Forelimb muscle (tissue), 1 donor: ENCODE measurements around the gene ZNF860. TPM values are rescaled to one million over a fixed set of nuclear protein-coding genes. Genes with fewer than 3 reads are reported as not detected.
"Not testable (repeated sequence)": the region's sequence is repeated elsewhere in the genome, so short reads cannot be mapped to it uniquely, and the experiment has no call there.

Source experiments
- DNase-seq: peaks from one replicate; pipeline ENCODE4 v3.0.0-alpha.2; 2013; ENCODE audit warnings: low read depth
- polyA plus RNA-seq: library from polyadenylated mRNA; unstranded; fragments of 120-200 nt; gene quantifications from one replicate; pipeline ENCODE4 v1.2.1, GENCODE V29; 2013; ENCODE audit not compliant: insufficient read length

ZNF860 gene
- polyA plus RNA-seq, 1 donor, result 0.47 TPM

DNA sequence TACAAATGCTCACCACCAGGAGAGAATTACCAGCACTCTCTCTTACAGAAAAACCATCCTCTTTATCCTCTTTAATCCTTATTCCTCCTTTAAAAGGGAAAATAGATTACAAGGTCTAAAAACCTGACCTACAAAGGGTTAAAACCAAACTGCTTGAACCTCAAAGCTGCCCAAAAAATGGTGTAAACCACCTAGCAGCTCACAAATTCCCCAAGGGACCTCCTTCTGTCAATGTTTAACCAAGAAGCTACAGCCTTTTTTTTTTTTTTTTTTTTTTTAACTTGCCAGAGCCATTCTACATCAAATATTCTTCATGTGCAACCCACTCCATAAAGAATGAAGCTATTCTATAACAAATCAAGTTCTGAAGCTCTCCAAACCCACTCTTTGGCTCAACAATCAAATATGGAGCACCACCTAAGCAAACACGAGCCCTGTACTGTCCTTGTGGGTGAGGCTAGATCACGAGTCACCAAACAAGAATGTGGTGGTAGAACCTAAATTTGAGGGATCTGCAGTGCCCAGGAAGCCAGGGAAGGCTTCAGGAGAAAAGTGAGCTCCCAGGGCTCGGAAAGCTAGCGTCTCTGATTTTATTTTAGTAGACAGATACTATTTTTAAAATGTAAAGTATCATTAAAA lies 20.6 kb upstream of the ZNF860 start:
- DNase-seq, result no peak

DNA sequence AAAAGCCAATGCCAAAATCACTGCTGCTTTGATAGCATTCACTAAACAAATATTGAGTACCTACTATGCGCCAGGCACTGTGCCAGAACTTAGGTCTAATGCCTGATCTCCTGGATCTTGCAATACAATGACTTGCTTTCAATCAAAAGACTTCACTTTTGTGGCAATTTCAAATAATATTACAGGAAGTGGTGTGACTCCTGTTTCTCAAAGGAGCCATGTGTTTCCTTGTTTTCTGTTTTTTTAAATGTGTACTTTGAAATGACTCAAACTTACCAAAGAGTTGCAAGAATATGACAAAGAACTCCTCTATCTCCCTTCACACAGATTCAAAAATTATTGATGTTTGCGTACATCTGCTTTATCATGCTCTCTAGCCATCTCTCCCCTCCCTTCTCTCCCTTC lies 18.7 kb upstream of the ZNF860 start:
- no peak for DNase-seq

DNA sequence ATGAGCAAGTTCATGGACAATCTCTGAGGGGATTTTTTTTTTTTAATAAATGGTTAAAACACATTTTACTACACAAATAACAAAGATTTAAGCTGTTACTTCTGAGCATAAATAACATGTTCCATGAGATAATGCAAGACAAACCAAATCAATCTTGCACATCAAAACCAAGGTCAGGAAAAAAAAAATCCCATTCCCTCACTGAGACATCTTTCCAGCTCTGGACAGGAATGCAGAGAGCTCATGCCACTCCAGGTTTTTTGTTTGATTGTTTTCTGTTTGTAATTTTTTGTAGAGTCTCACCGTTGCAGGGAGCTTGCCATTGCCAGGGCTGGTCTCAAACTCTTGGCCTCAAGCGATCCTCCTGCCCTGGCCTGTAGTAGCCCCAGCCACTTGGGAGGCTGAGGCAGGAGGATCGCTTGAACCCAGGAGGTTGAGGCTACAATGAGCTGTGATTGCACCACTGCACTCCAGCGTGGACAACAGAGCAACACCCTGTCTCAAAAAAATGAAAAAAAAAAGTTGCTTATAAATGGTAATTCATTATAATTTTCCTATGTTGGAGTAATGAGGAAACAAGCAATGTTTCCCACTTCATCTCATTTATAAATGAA lies 14.5 kb upstream of the ZNF860 start:
- no peak for DNase-seq

DNA sequence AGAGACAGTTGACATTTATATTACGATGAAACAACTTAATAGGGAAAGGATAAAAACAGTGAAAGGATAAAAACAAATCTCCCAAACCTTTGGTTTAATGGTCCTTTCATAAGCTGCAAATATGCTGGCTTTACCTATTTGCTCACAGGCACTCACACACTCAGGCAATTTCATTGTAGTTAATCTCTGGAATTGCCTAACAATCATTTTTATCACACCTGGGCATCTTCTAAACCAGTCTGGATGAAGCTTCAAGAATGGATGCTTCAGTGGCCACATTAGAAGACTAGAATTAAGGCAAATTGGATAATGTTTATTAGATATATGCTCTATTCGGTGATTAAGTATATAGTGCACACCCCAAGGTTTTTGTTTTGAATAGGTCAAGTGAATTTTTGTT lies 14.0 kb upstream of the ZNF860 start:
- no peak for DNase-seq

DNA sequence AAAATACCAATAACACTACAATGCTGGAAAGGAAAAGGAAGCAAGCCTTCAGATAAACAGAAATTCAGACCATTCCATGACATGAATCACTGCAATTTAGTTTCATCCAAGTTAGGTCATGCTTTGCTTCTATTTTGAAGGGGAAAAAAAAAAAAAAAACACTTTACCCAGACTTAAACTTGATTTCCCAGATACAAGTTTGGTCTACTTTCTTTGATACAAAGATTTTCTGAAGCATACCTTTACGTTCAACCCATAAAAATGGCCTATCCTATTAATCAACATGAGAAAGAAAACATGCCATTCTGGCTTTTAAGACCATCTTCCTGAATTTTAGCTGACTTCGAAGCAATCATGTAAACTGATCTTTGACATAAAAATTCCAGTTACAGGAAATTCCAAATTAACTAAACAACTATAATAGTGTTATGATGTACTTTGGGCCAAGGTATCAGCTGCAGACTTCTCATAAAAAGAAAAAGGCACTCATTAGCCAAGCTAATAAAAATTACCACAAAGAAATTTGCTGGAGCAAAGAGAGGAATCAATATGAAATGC lies 13.1 kb upstream of the ZNF860 start:
- no peak for DNase-seq

DNA sequence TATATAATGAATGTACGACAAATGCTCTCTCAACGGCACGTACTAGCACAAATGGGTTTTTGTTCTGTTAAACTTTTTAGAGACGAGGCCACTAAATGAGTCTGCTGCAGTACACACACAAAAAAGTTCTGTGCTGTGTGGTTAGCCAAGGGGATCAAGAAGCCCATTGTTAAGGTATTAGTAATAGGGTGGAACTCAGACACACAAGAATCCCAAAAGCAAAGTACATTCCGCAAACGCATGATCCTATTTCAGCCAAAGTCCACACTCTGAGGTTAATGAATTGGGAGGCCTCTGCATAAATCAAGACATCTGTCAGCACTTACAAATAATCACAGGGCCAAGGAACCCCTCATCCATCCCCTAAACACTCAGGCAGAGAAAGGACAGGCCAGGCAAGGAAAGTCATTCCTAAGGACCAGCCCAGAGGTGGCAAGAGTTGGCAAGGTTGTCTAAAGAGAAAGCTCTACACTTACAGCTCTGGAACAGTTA lies 12.6 kb upstream of the ZNF860 start:
- no peak for DNase-seq

DNA sequence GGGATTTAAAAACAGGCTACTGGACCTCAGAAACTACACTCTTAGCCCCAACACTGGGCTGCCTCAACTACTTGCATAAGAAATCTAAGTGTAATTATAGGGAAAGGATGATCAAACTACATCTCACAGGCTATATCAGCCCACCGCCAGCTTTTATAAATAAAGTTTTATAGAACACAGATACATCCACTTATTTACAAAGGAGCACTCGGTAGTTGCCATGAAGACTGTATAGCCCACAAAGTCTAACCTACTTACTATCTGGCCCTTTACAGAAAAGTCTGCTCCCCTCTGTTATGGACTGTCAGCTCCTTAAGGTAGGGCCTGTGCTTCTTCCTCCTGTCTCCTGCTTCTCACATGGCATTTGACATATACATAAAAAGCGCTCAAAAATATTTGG lies 9.9 kb upstream of the ZNF860 start:
- DNase-seq, result no peak

DNA sequence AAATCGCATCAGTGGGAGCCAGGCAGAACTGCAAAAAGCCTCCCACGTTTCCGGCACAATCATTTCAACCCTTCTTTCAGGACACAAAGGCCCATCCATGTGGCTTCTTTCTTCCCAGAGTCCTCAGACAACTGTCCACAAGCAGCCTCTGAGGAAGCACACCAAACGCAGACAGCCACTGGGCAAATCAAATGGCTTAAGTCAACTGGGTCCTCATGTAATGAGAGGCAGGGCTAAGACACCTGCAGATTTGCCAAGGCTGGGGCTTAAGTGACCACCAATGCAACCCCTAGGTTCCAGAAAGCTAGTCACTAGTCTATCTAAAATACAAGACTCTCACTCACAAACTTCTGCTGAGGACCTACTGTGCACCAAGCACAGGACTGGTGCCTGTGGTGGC lies 8.5 kb upstream of the ZNF860 start:
- no peak for DNase-seq

DNA sequence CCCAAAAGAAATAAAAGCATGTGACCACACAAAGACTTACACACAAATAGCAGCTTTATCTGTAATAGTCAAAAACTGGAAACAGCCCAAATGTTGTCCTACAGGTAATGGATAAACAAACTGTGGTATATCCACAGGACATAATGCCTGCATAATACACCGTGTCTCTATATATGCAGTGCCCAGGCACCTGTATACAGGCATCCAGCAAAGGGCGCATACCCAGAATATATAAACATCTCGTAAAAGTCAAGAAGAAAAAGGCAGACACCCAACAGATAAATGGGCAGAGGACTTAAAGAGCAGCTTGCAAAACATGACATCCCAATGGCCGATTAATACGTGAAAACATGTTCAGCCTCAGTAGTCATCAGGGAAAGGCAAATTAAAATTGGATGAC lies 7.7 kb upstream of the ZNF860 start:
- no peak for DNase-seq

DNA sequence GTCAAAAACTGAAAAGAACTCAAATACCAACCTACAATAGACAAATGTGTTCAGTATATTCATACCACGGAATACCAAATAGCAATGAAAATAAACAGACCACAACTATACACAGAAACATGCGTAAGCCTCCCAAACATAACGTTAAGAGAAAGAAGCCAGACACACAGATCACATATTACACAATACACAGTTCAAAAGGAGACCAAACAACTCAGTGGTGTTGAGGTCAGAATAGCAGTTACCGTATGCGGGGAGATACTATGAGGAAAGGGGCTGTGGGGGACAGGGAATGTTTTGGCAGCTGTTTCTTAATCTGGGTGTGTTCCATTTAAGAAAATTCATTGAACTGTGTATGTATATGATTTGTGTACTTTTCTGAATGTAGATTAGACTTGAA lies 7.1 kb upstream of the ZNF860 start:
- no peak for DNase-seq

DNA sequence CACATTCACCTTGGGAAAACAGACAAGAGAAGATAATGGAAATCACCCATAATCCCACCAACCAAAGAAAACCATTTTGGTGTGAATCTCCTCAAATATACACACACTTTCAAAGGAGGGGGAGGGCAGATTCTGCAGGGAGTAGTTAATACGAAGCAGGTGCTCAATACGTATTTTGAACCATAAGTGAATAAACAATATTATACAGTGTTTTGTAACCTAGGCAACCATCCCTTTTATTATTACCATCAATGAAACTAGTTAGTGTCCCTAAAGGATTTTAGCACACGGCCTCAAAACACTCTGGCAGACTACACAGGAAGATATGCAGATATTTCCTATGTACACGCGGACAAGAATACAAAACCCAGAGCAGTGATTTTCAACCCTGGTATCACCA lies 6.6 kb upstream of the ZNF860 start:
- no peak for DNase-seq

DNA sequence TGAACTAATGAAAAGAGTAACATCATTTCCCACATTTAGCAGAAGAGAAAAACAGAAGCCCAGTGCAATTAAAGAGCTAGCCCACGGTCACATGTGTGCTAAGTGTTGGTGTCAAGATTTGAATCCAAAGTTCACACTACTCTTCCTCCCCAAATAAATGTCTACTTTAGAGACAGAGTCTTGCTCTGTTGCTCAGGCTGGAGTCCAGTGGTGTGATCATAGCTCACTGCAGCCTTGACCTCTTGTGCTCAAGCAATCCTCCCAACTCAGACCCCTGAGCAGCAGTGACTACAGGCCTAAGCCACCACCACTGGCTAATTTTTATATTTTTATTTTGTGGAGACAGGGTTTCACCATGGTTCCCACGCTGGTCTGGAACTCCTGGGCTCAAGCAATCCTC lies 5.2 kb upstream of the ZNF860 start:
- DNase-seq, result no peak

DNA sequence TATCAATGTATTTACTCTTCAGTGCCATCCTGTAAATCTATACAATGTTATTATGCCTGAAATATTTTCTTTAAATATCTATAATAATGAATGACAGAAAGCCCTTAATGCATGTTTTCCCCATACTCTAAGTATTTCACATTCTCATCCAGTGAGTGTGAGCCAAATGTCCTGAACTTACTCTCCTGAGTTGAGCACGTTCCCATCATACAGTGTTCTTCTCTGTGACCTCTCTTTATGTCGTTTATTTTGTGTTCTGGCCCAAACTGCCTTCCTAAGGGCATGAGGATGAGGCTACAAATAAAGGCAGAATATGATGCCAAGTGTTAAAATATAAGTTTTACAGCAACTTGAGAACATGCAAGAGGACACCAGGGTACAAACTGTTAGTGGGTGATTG lies 3.8 kb upstream of the ZNF860 start:
- DNase-seq, result no peak

DNA sequence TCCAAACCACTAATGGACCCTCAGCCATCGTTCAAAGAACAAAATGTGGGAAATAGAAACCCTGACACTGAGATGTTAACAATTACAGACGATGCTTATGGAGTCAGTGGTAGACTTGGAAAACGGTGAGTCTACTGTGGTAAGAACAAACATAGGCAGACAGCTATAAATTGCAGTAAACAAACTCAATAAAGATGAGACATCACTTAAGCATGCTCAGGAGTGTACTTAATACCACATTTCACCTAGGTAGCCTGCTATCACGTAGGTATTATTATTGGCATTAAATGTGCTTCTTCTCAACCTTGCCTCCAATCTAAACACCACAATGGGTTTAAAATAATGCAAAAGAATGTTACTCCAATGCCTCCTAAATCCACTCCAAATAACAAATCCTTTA lies 3.0 kb upstream of the ZNF860 start:
- DNase-seq, result no peak

DNA sequence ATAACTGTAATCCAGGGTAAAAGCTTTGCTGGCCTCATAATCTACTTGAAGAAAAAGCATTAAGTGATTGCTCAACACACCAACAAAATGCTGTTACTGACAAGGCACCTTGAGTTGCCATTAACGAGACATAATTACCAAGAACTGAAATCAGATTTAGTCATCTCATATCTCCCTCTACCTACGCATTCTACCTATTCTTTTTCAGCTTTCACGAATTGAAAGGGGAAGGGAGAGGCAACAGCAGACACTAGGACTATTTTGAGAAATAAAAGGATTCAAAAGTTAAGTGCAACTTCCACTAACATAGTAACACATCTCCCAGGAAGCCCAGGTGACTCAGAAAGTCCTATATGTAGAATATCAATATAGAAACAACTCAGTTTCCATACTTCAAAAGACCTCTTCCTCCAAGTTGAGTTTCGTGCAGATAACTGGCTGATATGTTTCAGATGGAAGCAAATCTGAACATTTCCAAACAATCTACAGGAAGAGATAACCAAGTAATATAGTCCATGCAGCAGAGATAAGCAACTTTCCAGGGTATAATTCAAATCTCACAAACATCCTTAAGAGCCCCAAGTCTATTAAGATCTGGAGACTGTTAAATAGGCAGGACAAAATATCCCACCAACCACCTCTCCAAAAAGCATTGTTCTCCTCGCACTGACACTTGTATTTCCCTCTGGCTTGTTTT lies 2.4 kb upstream of the ZNF860 start:
- DNase-seq, result no peak

DNA sequence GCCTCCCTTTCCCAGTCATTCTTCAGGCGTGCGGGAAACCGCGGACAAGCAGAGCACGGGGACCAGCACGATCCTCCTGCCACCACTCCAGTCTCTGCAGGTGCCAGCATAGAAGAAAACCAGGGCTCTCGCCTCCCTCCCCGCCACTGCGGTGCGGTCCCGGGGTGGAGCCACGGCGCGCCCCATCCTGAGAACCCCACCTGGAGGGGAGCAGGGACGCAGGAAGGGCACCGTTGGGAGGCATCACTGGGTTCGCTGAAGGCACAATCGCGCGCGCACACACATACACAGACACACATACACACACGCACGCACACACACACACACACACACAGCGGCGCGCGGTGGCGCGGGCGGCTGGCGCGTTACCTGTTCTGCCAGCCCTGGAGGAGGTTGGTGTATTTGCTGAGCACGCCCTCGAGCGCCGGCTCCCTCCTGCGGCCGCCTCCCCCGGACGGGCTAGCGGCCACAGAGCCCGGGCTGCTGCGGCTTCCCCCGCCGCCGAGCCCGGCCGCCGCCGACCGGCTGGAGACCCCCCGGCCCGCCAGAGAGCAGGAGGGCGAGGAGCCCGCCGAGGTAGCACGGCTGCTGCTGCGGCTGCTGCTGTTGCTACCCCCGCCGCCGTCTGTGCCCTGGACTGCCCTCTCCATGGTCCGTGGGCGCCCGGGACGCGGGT lies 882 bp upstream of the ZNF860 start:
- DNase-seq, result no peak

DNA sequence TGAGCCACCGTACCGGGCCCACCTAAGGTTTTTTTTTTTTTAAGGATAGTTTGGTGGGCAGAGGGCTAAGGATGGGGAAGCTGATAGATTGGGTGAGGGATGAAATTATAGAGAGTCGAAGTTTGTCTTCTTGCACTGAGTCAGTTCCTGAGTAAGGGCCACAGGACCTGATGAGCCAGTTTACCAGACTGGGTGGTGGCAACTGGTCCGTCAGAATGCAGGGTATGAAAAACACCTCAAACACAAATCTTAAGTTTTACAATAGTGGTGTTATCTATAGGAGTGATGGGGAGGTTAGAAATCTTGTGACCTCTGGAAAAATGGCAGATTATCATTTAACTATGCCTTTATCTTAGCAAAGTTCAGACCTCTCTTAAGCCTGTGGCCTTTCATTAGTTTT lies 2.8 kb downstream of the ZNF860 start:
- no peak for DNase-seq

DNA sequence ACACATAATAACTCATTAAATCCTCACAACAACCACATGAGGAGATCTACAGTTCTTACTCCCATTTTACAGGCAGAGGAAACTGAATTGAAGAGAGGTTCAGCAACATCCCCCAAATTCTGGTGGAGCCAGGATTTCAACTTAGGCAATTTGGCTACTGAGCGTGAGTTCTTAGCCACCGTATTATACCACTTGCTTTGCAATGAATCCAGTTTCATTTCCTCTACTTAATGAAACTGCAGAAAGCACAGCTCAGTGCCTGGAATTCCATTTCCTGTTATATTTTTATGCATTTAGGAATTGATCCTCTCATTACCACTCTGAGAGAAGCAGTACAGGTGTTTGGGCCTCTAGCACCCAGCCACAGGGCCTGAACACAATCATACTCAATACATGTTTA lies 4.3 kb downstream of the ZNF860 start:
- no peak for DNase-seq

DNA sequence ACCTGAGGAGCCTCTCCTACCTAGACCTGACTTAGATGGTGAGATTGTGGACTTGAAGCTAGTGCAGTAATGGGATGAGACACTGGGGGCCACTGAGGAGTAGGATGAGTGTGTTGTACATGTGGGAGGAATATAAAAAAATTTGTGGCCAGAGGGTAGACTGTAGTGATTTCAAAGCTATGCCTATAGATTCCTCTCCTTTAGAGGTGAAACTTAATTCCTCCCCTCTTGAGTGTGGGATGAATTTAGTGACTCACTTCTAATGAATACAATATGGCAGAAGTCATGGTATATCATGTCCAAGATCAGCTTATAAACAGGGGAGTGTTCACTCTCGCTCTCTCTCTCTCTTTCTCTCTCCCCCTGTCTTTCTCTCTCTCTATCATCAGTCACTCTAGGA lies 6.7 kb downstream of the ZNF860 start:
- no peak for DNase-seq

DNA sequence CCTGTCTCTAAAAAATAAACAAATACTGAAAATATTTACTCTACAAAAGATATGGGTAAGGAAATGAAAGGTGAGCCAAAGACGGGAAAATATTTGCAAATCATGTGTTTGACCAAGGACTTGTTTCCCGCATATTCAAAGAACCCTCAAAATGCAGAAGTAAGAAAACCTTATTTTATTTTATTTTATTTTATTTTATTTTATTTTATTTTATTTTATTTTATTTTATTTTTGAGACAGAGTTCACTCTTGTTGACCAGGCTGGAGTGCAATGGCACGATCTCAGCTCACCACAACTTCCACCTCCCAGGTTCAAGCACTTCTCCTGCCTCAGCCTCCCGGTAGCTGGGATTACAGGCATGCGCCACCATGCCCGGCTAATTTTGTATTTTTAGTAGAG lies 11.4 kb downstream of the ZNF860 start:
- DNase-seq, result not testable (repeated sequence)

DNA sequence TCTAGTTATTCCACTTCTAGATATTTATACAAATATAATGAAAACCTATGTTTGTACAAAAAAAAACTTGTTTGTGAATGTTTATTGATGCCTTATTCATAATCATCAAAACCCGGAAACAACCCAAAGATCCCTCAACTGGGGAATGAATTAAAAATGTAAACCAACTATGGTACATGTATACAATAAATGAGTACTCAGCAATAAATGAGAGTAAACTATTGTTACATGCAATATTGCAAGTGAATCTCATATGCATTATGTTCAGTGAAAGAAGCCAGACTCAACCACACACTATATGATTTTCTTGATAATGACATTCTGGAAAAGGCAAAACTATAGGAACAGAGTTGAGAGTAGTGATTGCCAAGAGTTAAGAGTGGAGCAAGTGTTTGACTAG lies 12.3 kb downstream of the ZNF860 start:
- no peak for DNase-seq

DNA sequence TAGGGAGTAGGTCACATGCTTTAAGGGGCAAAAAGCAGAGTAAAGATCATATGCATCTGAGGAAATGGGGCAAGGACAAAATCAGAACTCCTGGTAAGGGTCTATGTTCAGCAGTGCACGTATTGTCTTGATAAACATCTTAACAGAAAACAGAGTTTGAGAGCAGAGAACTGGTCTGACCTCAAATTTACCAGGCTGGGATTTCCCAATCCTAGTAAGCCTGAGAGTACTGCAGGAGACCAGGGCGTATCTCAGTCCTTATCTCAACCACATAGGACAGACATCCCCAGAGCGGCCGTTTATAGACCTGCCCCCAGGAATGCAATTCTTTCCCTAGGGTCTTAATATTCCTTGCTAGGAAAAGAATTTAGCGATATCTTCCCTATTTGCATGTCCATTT lies 13.5 kb downstream of the ZNF860 start:
- DNase-seq, result not testable (repeated sequence)
